Stimulated activated CD4-positive, alpha-beta T cell treated with anti-CD3 and anti-CD28 coated beads, Interleukin-15, amount 100 ng/mL, for 1 hour (primary cell): ENCODE measurements around the gene CHST6.
"Not testable (repeated sequence)": the region's sequence is repeated elsewhere in the genome, so short reads cannot be mapped to it uniquely, and the experiment has no call there.

Experiments used
- DNase-seq, 2 donors: peaks; one replicate each; pipeline ENCODE4 v3.0.0-alpha.2; 2020; ENCODE audit warnings: low read depth in 1 of 2, low spot score in 1 of 2

CHST6 gene

DNA sequence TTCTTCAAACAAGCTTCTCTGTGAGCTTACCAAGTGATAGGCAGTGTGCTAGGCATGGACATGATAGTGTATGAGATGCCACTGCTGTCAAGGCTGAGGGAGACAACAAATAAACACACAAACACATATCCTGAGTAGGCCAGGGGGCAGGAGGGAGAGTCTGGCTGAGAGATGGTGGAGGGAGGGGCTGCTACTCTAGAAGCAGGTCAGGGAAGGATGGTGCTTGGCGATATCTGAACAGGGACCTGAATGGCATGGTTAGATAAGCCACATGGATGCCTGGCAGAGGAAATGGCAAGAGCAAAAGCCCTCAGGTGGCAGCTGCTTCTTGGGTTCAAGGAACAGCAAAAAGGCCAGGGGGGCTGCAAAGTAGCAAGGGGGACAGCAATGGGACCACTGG lies 8.6 kb upstream of the CHST6 start:
- no peak for DNase-seq

DNA sequence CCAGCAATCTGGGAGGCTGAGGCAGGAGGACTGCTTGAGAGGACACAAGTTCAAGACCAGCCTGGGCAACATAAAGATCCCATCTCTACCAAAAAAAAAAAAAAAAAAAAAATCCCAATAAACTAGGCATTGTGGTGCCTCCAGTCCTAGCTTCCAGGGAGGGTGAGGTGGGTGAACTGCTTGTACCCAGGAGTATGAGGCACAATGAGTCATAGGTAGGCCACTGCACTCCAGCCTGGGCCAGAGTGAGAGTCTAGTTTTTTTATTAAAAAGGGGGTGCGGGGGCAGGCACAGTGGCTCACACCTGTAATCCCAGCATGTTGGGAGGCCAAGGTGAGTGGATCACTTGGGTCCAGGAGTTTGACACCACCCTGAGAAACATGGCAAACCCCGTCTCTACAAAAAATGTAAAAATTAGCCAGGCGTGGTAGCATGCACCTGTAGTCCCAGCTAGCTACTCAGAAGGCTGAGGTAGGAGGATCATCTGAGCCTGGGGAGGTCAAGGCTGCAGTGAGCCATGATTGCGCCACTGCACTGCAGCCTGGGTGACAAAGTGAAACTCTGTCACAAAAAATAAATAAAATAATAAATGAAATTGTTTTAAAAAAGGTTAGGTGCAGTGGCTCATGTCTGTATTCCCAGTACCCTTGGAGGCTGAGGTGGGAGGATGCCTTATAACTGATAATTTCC lies 7.8 kb upstream of the CHST6 start:
- no peak for DNase-seq

DNA sequence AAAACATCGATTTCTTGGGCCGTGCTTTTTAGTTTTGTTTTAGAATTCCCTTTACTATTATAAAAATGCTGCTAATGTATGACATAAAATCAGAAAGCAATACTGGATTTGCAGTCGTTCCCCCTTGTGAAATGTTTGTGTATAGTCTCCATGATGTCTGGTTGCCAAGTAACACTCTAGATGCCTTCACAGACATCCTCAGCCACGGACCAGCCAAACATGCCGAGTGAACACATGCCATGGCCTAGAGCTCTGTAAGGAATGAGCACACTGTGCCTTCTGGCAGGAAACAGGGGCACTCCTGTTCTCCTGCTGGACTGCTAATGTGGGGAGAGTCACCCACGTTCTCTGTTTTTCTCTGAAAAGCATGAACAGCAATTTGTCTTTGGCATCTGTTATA lies 6.6 kb upstream of the CHST6 start:
- DNase-seq: not testable (repeated sequence)

DNA sequence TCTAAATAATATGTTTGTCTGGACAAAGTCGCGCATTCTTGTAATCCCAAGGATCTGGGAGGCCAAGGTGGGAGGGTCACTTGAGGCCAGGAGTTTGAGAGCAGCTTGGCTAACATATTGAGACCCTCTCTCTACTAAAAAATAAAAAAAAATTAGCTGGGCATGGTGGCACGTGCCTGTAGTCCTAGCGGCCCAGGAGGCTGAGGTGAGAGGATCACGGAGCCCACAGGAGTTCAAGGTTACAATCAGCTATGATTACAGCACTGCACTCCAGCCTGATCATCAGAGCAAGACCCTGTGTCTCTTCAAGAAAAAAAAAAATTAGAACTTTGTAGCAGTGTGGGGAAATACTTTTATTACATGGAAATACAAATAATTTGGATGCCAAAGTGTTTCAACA lies 6.1 kb upstream of the CHST6 start:
- DNase-seq: no peak

DNA sequence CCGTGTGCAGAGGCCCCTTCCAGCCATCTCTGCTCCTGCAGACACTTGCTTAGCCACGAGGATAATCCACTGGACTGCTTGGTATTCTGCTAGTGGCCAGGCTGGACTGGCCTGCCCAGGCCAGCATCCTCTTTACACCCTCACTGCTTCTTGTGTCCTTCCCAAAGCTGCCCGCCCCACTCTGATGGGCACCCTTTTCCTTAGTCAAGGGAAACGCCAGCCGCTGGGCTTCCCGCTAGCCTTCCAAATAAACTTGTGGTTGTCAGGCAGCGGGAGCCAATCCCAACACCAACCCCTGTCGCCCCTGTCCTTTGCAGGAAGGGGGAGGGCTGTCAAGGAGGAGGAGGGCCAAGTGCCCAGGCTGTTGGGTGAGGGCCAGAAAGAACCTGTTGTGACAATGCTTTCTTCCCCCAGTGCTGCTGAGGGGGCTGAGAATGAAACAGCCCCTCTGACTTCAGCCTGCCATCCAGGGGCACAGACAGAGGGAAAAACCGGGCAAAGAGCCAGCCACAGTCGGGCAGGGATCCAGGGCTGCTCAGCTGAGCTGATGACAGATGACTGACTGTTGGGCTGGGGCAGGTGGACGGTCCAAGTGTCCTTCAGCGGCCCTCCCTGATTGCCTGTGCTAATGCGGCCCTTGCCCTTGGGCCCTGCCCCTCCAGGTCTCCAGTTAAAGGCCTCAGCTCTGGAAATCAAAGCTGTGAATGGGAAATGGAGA lies 3.5 kb upstream of the CHST6 start:
- not testable (repeated sequence) for DNase-seq

DNA sequence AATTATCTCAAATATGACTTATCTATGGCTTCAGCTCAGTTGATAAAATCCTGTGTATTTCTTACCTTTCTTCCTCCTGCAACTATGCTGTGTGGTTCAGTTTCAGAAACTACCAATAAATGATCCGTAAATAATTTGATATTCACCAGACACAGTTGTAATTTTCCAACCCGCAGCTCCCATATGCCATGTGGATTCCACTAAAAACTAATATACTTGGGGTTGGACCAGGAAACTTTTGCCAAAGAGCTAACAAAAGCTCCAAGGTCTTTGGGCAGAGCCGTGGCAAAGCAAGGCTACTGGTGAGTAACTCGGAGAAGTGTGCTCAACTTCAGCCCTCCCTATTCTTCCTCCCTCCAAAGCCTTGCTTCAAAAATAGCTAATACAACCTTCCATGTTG lies 2.3 kb upstream of the CHST6 start:
- DNase-seq: no peak

DNA sequence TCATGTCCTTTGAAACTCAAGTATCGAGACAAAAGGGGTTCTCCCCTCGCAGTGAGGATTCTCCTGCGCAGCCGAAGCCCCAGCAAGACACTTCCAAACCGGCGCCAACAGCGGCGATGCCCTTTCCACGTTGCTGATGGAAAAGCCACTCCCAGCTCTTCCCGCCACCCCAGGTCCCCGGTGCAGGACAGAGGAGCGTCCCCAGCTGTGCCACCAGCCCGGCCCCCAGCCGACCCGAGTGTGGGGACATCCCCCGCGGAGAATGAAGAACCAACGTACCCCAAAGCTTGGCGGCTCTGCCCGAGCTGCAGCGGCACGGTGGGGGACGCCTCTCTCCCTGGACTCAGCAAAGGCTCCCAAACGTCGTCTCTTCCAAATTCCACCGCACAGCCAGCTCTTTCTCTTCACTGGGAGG lies 573 bp downstream of the CHST6 start:
- no peak for DNase-seq

DNA sequence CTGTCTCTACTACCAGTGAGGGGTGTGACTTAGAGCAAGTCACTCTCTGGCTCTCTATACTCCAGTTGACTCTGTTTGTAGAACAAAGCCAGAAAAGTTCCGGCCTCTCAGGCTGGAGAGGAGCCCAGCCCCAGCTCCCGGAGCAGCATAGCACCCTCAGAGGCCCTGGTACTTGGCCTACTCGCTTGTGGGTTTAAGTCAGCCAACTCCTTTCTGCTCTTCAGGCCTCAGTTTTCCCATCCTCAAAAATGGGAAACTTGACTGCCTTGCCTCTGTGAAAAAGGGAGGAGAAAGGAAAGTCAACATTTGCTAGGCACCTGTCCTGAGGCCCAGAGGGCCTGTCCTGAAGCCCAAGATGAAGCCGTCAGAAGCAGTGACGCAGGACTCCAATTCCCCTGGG lies 1.1 kb downstream of the CHST6 start:
- DNase-seq: no peak

DNA sequence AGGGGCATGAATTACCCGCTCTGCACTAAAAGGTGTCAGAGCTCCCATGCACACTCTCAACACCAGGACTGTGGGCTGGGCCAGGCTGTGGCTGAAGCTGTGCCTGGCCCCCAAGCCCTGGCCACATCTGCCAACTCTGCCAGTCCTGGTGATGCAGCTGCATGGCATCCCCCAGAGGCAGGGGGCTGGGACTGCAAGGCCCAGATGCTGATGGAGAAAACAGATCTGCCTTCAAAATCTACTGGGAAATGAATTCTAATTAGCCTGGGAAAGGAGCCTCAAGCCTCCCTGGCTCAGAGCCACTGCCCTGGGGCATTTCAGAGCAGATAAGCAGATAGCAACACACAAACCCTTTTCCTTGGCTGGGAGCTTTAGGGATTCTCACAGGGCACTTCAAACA lies 3.4 kb downstream of the CHST6 start:
- no peak for DNase-seq

DNA sequence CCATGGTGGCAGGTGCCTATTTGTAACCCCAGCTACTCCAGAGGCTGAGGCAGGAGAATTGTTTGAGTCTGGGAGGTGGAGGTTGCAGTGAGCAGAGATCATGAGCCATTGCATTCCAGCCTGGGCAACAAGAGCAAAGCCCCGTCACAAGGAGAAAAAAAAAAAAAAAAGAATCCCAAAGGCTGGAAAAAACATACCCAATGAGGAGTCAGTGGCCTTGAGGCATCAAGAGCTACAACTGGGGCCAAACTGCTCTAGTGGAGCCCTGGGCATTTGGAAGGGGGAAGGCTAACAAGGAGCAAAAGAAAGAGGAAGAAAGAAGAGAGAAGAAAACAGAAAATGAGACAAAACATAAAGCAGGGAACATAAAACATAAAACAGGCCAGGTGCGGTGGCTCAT lies 6.9 kb downstream of the CHST6 start:
- no peak for DNase-seq

DNA sequence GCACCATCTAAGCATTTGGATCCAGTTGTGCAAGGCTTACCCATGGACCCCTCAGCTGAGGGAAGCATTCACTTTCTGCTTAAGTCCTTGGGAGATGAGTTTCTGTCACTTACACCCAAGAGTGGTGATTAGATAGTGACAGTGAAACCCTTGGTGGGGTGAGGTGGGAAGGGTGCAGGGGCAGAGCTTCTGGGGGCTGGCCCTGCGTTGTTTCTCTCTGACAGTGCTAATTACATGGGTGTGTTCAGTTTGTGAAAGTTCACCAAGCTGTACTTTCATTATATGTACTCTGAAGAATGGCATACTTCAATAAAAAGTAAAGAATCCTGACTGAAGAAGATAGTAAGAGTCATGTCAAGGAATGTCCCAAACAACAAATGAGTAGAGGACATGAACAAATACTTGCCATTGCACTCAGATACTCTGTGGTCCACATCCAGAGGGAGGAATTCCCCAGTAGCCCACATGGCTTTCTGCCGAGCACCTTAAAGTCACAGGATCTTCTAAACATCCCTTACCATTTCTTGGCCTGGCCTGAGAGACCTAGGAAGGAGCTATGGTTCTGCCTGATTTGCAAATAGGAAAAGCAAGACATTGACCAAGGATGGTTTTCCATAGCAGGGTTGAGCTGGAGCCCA lies 8.4 kb downstream of the CHST6 start:
- DNase-seq: no peak

DNA sequence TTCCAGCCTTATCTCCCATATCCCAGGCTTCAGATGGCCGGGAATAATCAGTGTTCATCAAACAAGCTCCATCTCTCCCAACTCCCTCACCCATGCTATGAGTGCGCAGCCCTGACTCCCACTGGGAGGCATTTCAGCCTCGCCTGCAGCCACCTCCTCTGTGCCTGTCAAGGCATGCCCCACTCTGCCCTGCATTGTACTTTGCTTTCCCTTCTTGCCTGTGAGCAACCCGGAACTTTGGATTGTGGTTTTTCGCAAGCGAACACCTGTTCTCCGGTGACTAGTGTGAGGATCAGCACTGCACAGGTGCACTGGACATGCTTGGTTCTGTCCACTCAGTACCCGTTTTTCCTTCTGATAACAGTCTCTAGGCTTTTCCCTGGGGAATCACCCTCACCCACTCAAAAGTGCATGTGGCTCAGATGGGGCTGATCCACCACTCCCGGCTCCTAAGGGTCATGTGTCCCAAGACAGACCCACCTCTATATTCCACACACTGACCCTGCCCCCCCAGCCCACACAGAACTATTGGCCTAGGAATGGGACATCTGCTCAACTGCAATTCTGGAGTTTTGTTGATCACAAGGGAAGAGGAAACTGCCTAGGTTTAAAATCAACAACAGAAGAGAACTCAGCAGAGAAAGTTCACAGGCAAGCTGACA lies 9.1 kb downstream of the CHST6 start:
- no peak for DNase-seq

DNA sequence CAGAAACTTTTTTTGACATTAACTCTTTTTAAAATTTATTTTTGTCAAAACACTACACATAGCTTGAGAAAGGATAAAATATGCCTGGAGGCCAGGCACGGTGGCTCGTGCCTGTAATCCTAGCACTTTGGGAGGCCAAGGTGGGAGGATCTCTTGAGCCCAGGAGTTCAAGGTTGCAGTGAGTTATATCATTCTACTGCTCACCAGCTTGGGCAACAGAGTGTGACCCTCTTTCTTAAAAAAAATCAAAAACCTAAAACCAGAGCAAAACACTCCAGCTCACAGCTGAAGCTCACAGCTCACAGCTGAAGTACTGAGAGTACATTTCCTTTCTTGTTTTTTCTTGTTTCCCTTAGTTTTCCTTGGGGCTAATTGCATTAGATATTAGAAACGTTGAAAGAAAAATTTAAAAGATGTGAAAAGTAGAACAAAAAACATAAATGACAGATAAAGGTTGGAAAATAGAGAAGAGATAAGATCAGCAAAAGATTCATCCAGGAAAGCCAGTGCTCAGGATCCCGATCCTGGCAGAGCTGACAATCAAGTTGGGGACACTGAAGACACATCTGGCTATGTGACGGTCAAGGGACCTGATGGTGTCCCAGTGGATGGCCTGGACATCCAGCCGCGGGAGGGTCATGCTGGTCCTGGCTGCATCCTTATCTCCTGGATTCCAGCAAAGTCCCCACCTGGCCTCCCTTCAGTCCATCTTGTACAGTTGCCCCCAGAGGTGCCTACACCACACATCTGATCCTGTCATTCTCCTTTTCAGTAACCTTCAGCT lies 9.8 kb downstream of the CHST6 start:
- DNase-seq: no peak

DNA sequence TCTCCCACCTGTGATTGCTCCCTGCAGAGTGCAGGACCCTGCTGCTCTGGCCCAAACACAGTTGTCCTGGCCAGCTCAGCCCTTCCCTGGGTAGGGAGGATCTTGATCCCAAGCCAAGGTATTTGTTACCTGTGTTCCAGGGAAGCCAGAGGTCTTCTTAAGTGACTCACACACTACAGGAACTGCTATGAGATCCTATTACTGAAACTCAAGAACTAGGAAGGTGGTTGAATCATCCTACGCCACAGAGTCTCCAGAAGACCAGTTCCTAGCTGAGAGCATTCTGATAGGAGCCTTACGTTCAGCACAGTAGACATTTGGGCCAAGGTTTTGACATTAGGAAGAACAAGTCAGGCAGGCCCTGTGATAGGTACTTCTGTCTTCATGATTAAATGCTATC lies 12.0 kb downstream of the CHST6 start:
- no peak for DNase-seq

DNA sequence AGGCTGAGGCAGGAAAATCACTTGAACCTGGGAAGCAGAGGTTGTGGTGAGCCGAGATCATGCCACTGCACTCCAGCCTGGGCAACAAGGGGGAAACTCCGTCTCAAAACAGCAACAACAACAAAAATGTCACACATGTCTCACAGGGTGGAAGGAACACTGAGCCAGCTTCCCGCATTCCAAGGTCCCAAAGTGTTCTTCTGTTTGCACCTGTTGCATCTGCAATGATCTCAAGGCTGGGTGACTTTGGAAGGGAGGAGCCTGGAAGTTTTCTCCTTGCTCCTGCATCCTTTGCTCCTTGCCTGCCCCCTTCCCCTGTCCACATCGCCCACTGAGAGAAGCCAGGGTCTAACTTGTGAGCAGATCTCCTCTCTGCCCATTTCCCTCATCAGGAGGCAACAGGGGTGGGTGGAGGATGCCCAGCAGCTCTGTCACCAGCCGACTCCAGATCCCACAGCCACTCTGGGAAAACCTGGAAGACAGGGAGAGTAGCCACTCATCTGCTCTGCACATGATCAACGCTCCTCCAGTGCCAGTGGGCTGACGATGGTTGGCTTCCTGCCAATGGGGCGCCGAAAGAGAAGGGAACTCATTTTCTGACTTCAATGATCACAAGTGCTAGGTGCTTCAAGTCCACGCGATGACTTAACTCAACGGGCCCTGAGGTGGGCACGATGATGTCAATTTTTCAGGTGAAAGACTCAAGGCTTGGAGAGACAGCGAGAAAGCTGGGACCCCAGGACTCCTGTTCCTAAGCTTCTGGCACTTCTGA lies 12.6 kb downstream of the CHST6 start:
- DNase-seq: no peak

DNA sequence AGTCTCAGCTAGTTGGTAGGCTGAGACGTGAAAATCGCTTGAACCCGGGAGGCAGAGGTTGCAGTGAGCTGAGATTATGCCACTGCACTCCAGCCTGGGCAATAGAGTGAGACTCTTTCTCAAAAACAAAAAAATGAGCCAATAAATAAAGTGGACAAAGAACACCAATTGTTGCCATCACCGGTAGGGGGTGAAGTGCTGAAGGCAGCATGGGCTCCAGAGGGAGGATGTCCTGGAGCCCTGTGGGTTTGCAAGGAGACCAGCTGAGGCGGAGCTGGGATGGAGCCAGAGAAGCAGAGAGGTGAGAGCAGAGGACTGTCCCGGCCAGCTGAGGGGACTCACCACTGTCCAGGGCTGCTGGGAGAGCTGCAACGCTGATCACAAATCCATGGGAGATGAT lies 13.8 kb downstream of the CHST6 start:
- no peak for DNase-seq

DNA sequence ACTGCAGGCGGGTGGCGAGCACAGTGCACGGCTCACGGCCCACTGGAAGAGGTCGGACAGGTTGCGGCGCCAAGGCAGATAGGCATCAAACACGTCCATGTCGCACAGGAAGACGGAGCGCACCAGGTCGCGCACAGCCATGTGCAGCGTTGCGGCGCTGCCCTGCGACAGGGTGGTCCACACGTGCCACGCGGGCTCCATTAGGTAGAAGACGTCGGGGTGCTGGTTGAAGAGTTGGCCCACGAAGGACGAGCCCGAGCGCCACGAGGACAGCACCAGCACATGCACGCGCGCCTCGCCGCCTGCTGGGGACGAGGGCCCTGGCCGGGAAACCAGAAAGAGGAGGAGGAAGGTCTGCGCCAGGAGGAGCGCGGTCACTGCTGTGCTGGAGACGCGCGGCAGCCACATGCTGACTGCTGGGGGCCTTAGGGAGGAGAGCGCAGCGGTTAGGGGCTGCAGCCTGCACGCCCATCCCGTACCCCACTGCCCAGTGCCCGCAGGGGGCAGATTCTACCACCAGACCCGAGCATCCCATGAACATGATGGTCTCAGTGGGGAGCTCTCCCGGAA lies 15.7 kb downstream of the CHST6 start:
- no peak for DNase-seq

DNA sequence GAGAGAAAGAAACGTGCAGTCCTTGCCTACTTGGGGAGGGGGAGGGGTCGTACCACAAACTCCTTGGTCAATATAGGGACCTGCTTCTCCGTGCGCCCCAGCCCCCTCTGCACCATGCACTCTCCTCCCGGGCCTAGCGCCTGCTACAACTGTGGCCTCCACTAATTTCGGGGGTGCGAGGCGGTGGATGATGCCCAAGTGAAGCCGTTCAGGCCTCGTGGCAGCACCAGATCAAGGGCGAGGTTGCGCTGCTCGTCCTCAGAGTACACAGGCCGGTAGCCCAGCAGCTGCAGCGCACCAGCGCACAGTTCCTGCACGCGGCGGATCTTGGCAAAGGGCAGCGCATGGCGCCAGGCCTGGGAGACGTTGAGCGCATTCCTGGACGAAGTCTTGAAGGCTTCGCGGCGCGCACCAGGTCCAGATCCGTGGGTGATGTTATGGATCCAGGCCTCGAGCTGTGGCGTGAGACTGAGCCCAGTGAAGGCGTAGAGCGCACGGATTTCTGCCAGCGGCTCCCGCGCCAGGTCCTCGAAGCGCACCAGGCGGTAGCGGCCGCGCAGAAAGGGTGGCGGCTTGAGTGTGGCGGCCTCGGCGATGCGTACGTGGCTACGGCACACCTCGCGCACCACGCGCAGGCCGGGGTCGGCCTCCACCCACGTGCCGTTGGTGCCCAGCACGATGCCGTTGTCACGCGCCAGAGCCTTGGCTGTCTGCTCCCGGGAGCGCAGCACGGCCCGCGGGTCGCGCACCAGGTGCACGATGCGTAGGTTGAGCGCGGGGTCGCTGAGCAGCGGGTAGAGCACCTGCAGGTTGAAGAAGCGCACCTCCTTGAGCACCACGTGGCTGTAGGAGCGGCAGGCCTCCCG lies 16.5 kb downstream of the CHST6 start:
- DNase-seq: no peak
